K562 (cell line): ENCODE results near the gene PLK4. TPM values are rescaled to one million over a fixed set of nuclear protein-coding genes. Genes with fewer than 3 reads are reported as not detected.

Experiments used
- CREB1 ChIP-seq, 2 experiments: sonication (generic) in 1 of 2; formaldehyde crosslinking in 1 of 2; IDR thresholded peaks; 2 replicates each; pipeline versions ENCODE4 v1.6.1 to v1.8.0; 2012 to 2022; ENCODE audit warnings: inconsistent platforms in 1 of 2, mild to moderate bottlenecking in 1 of 2, missing genetic modification reagents in 1 of 2, moderate library complexity in 1 of 2
- HNRNPUL1 ChIP-seq: fragments of 200-400 bp; formaldehyde crosslinking; IDR thresholded peaks from 2 replicates; pipeline ENCODE4 v1.6.1; 2017; ENCODE audit warnings: low read length
- MXI1 ChIP-seq: IDR thresholded peaks from 2 replicates; pipeline ENCODE4 v1.6.1; 2011; ENCODE audit warnings: low read depth, mild to moderate bottlenecking, improper control_type of control experiment, low read length
- NEUROD1 ChIP-seq: fragments of 150-350 bp; IDR thresholded peaks from 2 replicates; pipeline ENCODE4 v1.6.1; 2014; ENCODE audit warnings: borderline replicate concordance, low read length, low read depth; ENCODE audit not compliant: partially characterized antibody
- SAFB ChIP-seq: fragments of 200-400 bp; formaldehyde crosslinking; IDR thresholded peaks from 2 replicates; pipeline ENCODE4 v1.6.1; 2017; ENCODE audit warnings: low read depth, low read length, borderline replicate concordance
- TARDBP ChIP-seq: fragments of 450-650 bp; IDR thresholded peaks from 2 replicates; pipeline ENCODE4 v1.6.1; 2016
- polyA plus RNA-seq, 8 experiments: library from polyadenylated mRNA; depleted of rRNA in 4 of 8; stranded (reverse) in 5 of 8; unstranded in 3 of 8; fragments of >200 nt; fragmentation: Nextera tagmentation in 2 of 8; fragmentation: Illumina TruSeq in 1 of 8; extraction: Ambion mirVana in 2 of 8; extraction: Trizol in 1 of 8; gene quantifications; 2 replicates each; pipeline versions ENCODE4 v1.2.1 to v1.2.3, GENCODE V29; 2011 to 2014; ENCODE audit warnings: inconsistent platforms in 1 of 8, missing spikeins in 1 of 8
- total RNA-seq, 7 experiments: library from RNA; depleted of rRNA in 6 of 7; stranded (reverse); fragments of >200 nt in 6 of 7; fragmentation: Illumina TruSeq in 2 of 7; extraction: Trizol in 2 of 7; gene quantifications; 2 replicates each; pipeline versions ENCODE4 v1.2.1 to v1.2.3, GENCODE V29; 2011 to 2021; ENCODE audit warnings: low replicate concordance in 1 of 7
- TF ChIP-seq, protein P1 (sequence below): sonication (generic); formaldehyde crosslinking; IDR thresholded peaks from 2 replicates; pipeline ENCODE4 v1.8.0; 2022; ENCODE audit warnings: missing genetic modification reagents, mild to moderate bottlenecking, borderline replicate concordance
- TF ChIP-seq, protein P2 (sequence below): fragments of 450-650 bp; IDR thresholded peaks from 2 replicates; pipeline ENCODE4 v1.6.1; 2016; ENCODE audit warnings: low read depth
- TF ChIP-seq, protein P3 (sequence below): fragments of 250-450 bp; sonication (Bioruptor Pico); IDR thresholded peaks from 2 replicates; pipeline ENCODE4 v1.8.0; 2021; ENCODE audit warnings: borderline replicate concordance, mild to moderate bottlenecking, moderate library complexity; ENCODE audit not compliant: poor library complexity, severe bottlenecking

The PLK4 gene
- total and polyA plus RNA-seq, 9 of the 15 experiments (the other 6 are each of a cell fraction or from before 2014, with no cell fraction given): 16.2 to 95.3 (median 54.3) TPM

DNA sequence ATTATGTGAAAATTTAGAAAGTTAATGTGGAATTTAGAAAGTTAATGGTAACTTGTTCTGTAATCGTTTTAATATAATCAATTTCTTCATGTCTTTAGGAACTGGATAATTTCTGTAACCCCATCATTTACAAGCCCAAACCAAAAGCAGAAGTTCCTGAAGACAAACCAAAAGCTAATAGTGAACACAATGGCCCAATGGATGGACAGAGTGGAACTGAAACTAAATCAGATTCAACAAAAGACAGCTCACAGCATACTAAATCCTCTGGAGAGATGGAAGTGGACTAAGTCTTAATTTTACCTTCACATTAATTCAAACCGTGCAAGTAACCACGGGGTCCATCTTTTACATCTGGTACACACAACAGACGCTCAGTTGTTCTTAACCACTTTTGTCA is 48.1 kb upstream of the PLK4 start (continued):
- TF ChIP-seq, protein P1, sequence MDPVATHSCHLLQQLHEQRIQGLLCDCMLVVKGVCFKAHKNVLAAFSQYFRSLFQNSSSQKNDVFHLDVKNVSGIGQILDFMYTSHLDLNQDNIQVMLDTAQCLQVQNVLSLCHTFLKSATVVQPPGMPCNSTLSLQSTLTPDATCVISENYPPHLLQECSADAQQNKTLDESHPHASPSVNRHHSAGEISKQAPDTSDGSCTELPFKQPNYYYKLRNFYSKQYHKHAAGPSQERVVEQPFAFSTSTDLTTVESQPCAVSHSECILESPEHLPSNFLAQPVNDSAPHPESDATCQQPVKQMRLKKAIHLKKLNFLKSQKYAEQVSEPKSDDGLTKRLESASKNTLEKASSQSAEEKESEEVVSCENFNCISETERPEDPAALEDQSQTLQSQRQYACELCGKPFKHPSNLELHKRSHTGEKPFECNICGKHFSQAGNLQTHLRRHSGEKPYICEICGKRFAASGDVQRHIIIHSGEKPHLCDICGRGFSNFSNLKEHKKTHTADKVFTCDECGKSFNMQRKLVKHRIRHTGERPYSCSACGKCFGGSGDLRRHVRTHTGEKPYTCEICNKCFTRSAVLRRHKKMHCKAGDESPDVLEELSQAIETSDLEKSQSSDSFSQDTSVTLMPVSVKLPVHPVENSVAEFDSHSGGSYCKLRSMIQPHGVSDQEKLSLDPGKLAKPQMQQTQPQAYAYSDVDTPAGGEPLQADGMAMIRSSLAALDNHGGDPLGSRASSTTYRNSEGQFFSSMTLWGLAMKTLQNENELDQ (CRISPR knock-in tag): no peak
- no peak for TF ChIP-seq NEUROD1
- TF ChIP-seq, protein P2, sequence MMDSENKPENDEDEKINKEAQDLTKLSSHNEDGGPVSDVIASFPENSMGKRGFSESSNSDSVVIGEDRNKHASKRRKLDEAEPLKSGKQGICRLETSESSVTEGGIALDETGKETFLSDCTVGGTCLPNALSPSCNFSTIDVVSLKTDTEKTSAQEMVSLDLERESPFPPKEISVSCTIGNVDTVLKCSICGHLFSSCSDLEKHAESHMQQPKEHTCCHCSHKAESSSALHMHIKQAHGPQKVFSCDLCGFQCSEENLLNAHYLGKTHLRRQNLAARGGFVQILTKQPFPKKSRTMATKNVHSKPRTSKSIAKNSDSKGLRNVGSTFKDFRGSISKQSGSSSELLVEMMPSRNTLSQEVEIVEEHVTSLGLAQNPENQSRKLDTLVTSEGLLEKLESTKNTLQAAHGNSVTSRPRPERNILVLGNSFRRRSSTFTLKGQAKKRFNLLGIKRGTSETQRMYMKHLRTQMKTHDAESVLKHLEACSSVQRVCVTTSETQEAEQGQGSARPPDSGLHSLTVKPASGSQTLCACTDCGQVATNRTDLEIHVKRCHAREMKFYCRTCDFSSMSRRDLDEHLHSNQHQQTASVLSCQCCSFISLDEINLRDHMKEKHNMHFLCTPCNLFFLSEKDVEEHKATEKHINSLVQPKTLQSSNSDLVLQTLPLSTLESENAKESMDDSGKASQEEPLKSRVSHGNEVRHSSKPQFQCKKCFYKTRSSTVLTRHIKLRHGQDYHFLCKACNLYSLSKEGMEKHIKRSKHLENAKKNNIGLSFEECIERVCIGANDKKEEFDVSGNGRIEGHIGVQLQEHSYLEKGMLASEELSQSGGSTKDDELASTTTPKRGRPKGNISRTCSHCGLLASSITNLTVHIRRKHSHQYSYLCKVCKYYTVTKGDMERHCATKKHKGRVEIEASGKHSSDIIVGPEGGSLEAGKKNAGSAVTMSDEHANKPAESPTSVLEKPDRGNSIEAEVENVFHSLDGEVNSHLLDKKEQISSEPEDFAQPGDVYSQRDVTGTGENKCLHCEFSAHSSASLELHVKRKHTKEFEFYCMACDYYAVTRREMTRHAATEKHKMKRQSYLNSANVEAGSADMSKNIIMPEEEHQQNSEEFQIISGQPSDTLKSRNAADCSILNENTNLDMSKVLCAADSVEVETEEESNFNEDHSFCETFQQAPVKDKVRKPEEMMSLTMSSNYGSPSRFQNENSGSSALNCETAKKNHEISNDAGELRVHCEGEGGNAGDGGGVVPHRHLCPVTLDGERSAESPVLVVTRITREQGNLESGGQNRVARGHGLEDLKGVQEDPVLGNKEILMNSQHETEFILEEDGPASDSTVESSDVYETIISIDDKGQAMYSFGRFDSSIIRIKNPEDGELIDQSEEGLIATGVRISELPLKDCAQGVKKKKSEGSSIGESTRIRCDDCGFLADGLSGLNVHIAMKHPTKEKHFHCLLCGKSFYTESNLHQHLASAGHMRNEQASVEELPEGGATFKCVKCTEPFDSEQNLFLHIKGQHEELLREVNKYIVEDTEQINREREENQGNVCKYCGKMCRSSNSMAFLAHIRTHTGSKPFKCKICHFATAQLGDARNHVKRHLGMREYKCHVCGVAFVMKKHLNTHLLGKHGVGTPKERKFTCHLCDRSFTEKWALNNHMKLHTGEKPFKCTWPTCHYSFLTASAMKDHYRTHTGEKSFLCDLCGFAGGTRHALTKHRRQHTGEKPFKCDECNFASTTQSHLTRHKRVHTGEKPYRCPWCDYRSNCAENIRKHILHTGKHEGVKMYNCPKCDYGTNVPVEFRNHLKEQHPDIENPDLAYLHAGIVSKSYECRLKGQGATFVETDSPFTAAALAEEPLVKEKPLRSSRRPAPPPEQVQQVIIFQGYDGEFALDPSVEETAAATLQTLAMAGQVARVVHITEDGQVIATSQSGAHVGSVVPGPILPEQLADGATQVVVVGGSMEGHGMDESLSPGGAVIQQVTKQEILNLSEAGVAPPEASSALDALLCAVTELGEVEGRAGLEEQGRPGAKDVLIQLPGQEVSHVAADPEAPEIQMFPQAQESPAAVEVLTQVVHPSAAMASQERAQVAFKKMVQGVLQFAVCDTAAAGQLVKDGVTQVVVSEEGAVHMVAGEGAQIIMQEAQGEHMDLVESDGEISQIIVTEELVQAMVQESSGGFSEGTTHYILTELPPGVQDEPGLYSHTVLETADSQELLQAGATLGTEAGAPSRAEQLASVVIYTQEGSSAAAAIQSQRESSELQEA: no peak
- TF ChIP-seq CREB1 (IDR thresholded peaks at IDR 0.05): no peak
- no peak for TF ChIP-seq CREB1 (CRISPR knock-in tag; IDR thresholded peaks at IDR 0.05)
- no peak for TF ChIP-seq MXI1
- TF ChIP-seq SAFB: no peak
- TF ChIP-seq TARDBP: no peak
- no peak for TF ChIP-seq HNRNPUL1
- TF ChIP-seq, protein P3, sequence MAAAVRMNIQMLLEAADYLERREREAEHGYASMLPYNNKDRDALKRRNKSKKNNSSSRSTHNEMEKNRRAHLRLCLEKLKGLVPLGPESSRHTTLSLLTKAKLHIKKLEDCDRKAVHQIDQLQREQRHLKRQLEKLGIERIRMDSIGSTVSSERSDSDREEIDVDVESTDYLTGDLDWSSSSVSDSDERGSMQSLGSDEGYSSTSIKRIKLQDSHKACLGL: no peak
